HUES64 (cell line): ENCODE results near the gene NXN.
A peak's percentile ranks its signal among the peaks of the same experiment; 100 is the strongest.

ENCODE experiments used
- H3K27ac ChIP-seq: 2 replicates; pipeline ENCODE4 v1.7.0; 2013; ENCODE audit warnings: low read depth, low read length, inconsistent platforms
- H3K27me3 ChIP-seq: 2 replicates; pipeline ENCODE4 v1.6.1; 2013; ENCODE audit warnings: mild to moderate bottlenecking, low read length; ENCODE audit not compliant: insufficient read depth
- H3K36me3 ChIP-seq: 2 replicates; pipeline ENCODE4 v1.6.1; 2013; ENCODE audit warnings: mild to moderate bottlenecking, low read length; ENCODE audit not compliant: insufficient read depth
- H3K4me1 ChIP-seq: 2 replicates; pipeline ENCODE4 v1.6.1; 2013; ENCODE audit warnings: mild to moderate bottlenecking, low read length, moderate library complexity; ENCODE audit not compliant: insufficient read depth
- H3K4me3 ChIP-seq: 2 replicates; pipeline ENCODE4 v1.5.1; 2013; ENCODE audit warnings: mild to moderate bottlenecking, low read length, moderate library complexity
- H3K9ac ChIP-seq: 2 replicates; pipeline ENCODE4 v1.6.1; 2013; ENCODE audit warnings: mild to moderate bottlenecking, low read depth, low read length
- H3K9me3 ChIP-seq: 2 replicates; pipeline ENCODE4 v1.6.1; 2013; ENCODE audit warnings: low read depth, low read length; ENCODE audit not compliant: insufficient read depth
- WGBS: fragments of 150-250, 120-280 bp; methylation state at CpG from one replicate; pipeline ENCODE4 v1.1.7; 2013; ENCODE audit warnings: missing lambda C conversion rate; 5-methylcytosine and 5-hydroxymethylcytosine counted together

NXN gene

DNA sequence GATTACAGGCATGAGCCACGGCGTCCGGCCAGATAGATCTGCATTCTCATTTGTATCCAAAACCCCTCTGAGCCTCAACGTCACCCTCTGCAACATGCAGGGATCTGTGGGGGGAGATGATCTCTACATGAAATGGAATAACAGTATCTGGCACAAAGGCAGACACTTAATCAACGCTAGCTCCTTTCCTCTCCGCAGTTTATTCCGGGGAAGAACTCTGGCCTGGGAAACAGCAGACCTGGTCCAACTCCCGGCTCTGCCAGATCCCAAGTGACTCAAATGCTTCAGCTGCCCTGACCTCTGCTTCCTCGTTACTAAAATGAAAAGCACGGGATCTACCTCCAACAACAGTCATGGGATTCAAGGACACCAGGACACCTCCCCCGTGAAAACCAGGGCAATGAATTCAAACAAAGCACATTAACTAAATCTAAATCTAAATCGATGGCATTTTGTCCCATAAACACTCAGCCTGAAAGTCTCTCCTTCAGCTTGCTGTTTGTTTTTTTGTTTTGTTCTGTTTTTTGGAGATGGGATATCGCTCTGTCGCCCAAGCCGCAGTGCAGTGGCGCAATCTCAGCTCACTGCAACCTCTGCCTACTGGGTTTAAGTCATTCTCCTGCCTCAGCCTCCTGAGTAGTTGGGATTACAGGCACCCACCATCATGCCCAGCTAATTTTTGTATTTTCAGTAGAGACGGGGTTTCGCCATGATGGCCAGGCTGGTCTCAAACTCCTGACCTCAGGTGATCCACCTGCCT is 78.2 kb downstream of the NXN start:
- Histone ChIP-seq H3K9me3 (no peaks in the 10 kb centered on the region), H3K9ac (peak overlapping the region; percentile 2; the same call in 1 of the 2 replicates), H3K4me3 (no peak overlapping the region), H3K27me3 (no peaks in the 10 kb centered on the region), H3K36me3 (no peaks in the 10 kb centered on the region), H3K4me1 (peaks cover 22% of the 10 kb centered on the region), H3K27ac (peak overlapping the region; percentile 61; the same call in 1 of the 2 replicates)
- WGBS = 84% methylated on average over 18 of the region's 18 CpGs

DNA sequence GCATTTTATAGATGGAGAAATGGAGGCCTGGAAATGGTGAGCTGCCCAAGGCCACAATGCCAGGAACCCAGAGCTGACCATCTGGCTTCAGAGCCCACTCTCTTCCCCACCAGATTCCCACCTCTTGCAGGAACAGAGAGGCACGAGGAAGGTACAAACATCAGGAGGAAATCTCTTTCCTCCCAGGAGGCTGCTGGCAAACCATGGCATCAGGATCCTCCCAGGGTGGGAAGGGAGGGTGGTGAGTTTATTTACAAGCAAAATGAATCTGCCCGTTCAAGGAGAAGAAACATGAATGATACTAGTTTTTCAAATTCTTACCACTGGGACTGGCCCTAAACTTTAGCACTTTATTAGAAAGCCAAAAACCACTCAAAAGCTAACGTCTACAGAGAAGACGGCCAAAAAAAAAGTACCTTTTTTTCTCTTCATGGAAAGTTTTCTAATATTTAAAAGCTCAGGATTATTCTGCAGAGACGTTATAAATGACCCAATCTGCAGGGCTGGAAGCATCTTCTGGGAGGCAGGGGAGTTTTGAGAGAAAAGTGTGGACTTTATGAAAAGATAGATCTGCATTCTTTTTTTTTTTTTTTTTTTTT is 79.1 kb downstream of the NXN start:
- Histone ChIP-seq H3K27ac (no peak overlapping the region), H3K4me3 (no peak overlapping the region), H3K9me3 (no peaks in the 10 kb centered on the region), H3K9ac (no peak overlapping the region), H3K36me3 (no peaks in the 10 kb centered on the region), H3K4me1 (peaks cover 22% of the 10 kb centered on the region), H3K27me3 (no peaks in the 10 kb centered on the region)
- 78% methylated on average over 4 of the region's 5 CpGs for WGBS

DNA sequence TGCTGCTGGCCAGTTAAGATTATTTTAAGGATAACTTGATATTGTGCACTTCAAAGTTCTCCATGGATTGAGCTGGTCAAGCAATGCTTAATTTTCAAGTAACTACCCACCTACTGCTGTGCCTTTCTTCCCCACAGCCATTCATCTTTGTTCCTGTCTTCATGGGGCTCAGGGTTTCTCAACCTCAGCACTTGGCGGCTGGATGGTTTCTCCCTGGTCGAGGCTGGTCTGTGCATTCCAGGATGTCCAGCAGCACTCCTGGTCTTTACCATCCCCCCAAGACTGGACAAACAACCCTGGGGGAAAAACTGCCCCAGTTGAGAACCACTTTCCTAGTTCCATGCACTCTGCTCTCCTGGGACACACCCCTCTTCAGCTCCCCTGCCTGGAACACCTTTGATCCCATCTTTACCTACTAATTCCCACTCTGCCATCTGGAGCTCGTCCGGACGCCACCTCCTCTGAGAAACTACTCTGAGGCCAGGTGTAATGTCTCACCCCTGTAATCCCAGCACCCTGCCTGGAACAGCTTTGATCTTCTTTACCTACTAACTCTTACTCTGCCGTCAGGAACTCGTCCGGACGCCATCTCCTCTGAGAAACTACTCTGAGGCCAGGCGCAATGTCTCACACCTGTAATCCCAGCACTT is 81.5 kb downstream of the NXN start:
- Histone ChIP-seq H3K27me3 (no peaks in the 10 kb centered on the region), H3K4me1 (peaks cover 19% of the 10 kb centered on the region), H3K9ac (no peak overlapping the region), H3K27ac (no peak overlapping the region), H3K4me3 (no peak overlapping the region), H3K9me3 (no peaks in the 10 kb centered on the region), H3K36me3 (no peaks in the 10 kb centered on the region)
- WGBS = 85% methylated on average over 10 of the region's 10 CpGs

DNA sequence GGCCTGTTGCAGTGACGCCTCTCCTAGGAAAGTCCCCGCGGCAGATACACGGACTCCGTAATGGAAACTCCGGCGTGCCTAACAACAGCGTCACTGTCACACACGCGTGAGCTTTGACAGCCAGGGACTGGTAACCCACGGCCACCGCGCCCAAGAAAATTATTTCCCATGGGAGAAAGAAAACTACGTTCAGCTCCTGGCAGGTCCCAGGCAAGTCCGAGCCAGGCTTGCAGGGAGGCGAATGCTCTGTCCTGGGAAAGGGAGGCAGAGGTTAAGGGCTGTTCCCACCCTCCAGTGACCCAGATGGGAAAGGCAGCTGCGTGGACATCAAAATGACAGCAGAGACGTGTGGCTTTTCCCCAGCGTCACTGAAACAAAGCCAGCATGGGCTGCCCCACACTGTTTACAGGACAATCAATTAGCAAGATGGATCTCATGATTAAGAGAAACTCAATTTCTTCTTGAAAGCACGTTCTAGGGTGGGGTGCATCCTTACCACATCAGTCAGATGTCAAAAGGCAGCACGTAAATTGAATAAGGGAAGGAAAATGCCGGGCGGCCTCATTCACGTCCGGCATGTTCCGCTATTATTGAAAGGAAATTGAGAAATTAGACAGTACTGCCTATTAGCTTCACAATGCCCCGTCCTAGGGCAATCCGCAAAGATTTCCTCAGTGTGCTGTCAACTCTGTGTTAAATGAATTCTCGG is 82.5 kb downstream of the NXN start:
- H3K4me3 ChIP-seq = no peak overlapping the region
- no peak overlapping the region for H3K9ac ChIP-seq
- H3K36me3 ChIP-seq = no peaks in the 10 kb centered on the region
- H3K27ac ChIP-seq = no peak overlapping the region
- H3K9me3 ChIP-seq = no peaks in the 10 kb centered on the region
- peaks cover 15% of the 10 kb centered on the region for H3K4me1 ChIP-seq
- no peaks in the 10 kb centered on the region for H3K27me3 ChIP-seq
- 94% methylated on average over 29 of the region's 29 CpGs for WGBS

DNA sequence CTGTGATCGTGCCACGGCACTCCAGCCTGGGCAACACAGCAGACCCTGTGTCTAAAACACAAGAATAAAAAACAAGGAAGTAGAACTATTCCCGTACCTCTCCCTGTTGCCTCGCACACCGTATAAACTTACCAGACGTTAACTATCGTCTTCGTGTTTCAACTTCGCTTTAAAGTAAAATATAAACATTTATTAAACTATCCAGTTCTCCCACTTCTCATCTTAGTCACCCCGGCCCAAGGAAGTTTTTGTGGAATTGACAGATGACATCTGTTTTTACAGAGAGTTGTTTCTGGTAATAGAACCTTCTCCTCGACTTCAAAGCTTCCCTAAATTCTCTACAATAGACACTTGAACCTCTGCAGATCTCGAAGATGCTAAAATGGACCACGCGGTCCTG is 83.1 kb downstream of the NXN start:
- Histone ChIP-seq H3K9ac (no peak overlapping the region), H3K36me3 (no peaks in the 10 kb centered on the region), H3K4me1 (peaks cover 11% of the 10 kb centered on the region), H3K9me3 (no peaks in the 10 kb centered on the region), H3K27me3 (no peaks in the 10 kb centered on the region), H3K4me3 (no peak overlapping the region), H3K27ac (no peak overlapping the region)
- WGBS = 95% methylated on average over 13 of the region's 14 CpGs

DNA sequence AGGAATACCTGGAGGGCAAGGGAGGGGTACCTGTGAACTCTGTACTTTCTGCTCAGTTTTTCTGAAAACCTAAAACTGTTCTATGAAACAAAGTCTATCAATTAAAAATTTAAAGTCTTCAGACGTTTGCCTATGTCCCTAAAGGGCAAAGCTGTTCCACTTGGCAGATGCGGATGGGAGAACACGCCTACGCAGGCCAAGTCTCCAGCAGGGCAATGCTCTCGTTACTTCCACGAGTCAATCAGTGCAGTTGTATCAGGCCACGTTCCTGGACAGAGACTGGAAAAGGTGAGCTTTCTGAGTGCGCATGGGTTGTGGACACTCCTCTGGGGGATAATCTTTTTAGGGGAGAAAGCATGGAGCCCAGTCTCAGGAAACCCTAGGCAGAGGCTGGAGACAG is 86.6 kb downstream of the NXN start:
- Histone ChIP-seq H3K36me3 (no peaks in the 10 kb centered on the region), H3K9me3 (no peaks in the 10 kb centered on the region), H3K27me3 (no peaks in the 10 kb centered on the region), H3K9ac (no peak overlapping the region), H3K4me3 (no peak overlapping the region), H3K27ac (no peak overlapping the region), H3K4me1 (peaks cover 7% of the 10 kb centered on the region)
- WGBS = 91% methylated on average over 8 of the region's 8 CpGs

DNA sequence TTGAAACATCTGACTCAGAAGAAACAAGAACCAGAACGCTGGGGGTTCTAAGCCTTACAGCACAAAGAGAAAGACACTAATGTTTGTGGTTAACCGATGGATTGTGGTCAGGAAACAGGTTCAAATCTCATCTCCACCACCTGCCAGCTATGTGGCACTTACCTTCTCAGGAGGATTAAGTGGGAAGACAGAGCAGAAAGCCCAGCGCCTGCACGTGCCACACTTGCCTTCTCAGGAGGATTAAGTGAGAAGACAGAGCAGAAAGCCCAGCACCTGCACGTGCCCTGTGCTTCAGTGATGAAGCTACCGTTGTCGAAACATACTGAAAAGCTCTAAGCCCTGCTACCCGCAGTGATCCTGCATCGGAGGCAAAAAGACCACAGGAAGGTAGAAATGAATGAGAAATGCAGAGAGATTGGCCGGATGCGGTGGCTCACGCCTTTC is 90.6 kb downstream of the NXN start:
- H3K27ac ChIP-seq = no peak overlapping the region
- H3K9ac ChIP-seq = no peak overlapping the region
- H3K36me3 ChIP-seq = no peaks in the 10 kb centered on the region
- no peaks in the 10 kb centered on the region for H3K9me3 ChIP-seq
- H3K27me3 ChIP-seq = no peaks in the 10 kb centered on the region
- H3K4me1 ChIP-seq = peaks cover 7% of the 10 kb centered on the region
- no peak overlapping the region for H3K4me3 ChIP-seq
- 91% methylated on average over 11 of the region's 12 CpGs for WGBS

DNA sequence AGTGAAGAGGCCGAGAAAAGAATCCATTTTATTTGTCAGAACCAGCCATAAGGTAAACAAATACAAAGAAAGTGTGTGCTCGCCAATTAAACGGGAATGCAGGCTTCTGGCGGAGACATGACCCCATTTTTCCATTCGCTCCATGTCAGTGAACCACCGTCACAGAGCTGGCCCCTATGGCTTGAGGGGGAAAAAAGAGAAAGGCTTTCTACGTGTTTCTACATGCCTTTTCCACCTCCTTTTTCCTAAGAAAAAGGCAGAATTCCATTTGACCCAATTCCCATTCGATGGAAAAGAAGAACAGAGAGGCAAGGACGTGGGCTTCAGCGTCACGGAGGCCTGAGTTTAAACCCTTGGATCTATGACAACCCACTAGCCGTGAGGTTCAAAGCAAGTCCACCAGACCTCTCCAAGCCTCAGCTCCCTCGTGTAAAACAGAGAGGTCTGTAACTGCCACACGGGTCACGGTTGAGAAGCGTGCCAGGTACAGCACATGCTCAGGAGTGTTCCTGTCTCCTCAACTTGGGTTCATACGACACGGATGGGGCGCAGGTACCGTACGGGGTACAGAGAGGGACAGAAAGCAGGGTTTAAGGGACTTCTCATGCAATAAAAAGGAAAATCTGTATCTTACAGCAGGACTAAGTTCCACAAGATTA is 91.9 kb downstream of the NXN start:
- Histone ChIP-seq H3K9ac (no peak overlapping the region), H3K27me3 (no peaks in the 10 kb centered on the region), H3K36me3 (no peaks in the 10 kb centered on the region), H3K9me3 (no peaks in the 10 kb centered on the region), H3K4me3 (no peak overlapping the region), H3K4me1 (peaks cover 15% of the 10 kb centered on the region), H3K27ac (0 out of 2 replicates have a peak overlapping the region, but pooled peaks have one; percentile 13)
- 89% methylated on average over 21 of the region's 21 CpGs for WGBS

DNA sequence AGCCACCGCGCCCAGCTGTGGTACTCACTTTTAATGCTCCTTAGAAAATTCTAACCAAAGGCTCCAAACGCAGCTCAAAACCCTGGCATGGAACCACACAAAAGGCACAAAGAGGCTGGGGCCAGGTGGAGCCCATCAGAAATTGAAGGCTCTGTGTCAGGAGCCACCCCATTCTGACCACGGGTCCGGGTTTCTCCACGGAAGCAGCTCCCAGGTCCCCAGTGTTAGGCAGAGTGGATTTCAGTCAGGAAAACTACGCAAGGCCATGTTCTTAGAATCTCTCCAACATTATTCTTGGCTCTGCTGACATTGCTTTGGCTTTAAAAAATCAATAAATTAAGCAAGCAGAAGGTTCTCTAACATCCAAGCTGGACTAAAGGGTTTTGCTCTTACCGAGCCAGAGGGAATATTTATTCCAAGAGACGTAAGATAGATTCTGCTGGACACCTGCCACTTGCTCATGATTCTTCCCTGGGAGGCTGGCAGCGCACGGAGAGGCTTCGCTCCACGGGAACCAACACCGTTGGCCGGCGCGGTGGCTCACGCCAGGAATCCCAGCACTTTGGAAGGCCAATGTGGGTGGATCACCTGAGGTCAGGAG is 93.5 kb downstream of the NXN start:
- no peak overlapping the region for H3K4me3 ChIP-seq
- H3K27ac ChIP-seq = no peak overlapping the region
- no peaks in the 10 kb centered on the region for H3K9me3 ChIP-seq
- H3K36me3 ChIP-seq = no peaks in the 10 kb centered on the region
- H3K27me3 ChIP-seq = no peaks in the 10 kb centered on the region
- WGBS = 94% methylated on average over 18 of the region's 18 CpGs
- H3K9ac ChIP-seq = no peak overlapping the region
- H3K4me1 ChIP-seq = peaks cover 21% of the 10 kb centered on the region

DNA sequence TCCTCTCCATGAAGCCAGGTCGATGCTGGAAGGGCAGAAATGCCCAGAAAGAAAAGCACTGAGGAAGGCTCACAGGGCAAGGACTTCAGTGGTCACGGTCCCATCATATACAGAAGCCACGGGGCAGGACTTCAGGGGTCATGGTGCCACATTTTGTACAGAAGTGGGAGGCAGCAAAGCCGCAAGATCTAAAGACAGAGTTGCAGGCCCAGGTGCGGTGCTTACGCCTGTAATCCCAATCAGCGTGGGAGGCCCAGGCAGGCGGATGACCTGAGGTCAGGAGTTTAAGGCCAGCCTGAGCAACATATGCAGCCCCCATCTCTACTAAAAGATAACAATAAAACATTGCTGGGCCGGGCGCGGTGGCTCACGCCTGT is 96.0 kb downstream of the NXN start:
- WGBS = 88% methylated on average over 12 of the region's 12 CpGs
- 0 out of 2 replicates have a peak overlapping the region, but pooled peaks have one; percentile 32 for H3K9ac ChIP-seq
- peak overlapping the region; percentile 72; the same call in 1 of the 2 replicates for H3K27ac ChIP-seq
- H3K4me1 ChIP-seq = peaks cover 28% of the 10 kb centered on the region
- H3K36me3 ChIP-seq = no peaks in the 10 kb centered on the region
- H3K27me3 ChIP-seq = no peaks in the 10 kb centered on the region
- no peak overlapping the region for H3K4me3 ChIP-seq
- H3K9me3 ChIP-seq = no peaks in the 10 kb centered on the region
